Thoracic aorta (tissue), 2 donors: ENCODE data around the gene DPH7. TPM values are rescaled to one million over a fixed set of nuclear protein-coding genes. Genes with fewer than 3 reads are reported as not detected.
A peak's percentile ranks its signal among the peaks of the same experiment; 100 is the strongest.

ENCODE experiments used
- ATAC-seq: fragments of 150-250 bp; one replicate; pipeline ENCODE4 v1.8.0; 2017; ENCODE audit warnings: low read depth; ENCODE audit not compliant: insufficient number of reproducible peaks, low FRiP score
- DNase-seq: peaks from one replicate; pipeline ENCODE4 v3.0.0-alpha.2; 2020; ENCODE audit warnings: low spot score
- H3K27ac ChIP-seq, 2 donors: fragments of 200-600 bp; sonication (generic); 1 replicate in 1 of 2; 2 replicates in 1 of 2; pipeline ENCODE4 v1.5.1; 2016; ENCODE audit warnings: mild to moderate bottlenecking in 2 of 2, moderate library complexity in 2 of 2
- H3K27me3 ChIP-seq: fragments of 200-600 bp; sonication (generic); replicated peaks from 2 replicates; pipeline ENCODE4 v1.6.0; 2016; ENCODE audit warnings: mild to moderate bottlenecking; ENCODE audit not compliant: insufficient read depth
- H3K36me3 ChIP-seq: fragments of 200-600 bp; sonication (generic); one replicate; pipeline ENCODE4 v1.5.1; 2016
- H3K4me1 ChIP-seq, 2 donors: fragments of 200-600 bp; sonication (generic); 1 replicate in 1 of 2; 2 replicates in 1 of 2; pipeline versions ENCODE4 v1.5.1 to v1.6.0; 2016; ENCODE audit warnings: low read depth in 2 of 2, mild to moderate bottlenecking in 1 of 2; ENCODE audit not compliant: control insufficient read depth in 1 of 2
- H3K4me3 ChIP-seq: fragments of 200-600 bp; sonication (generic); 2 replicates; pipeline ENCODE4 v1.5.1; 2016; ENCODE audit warnings: mild to moderate bottlenecking
- H3K9me3 ChIP-seq: fragments of 200-600 bp; sonication (generic); 2 replicates; pipeline ENCODE4 v1.5.1; 2016
- CTCF ChIP-seq: fragments of 200-600 bp; sonication (generic); IDR thresholded peaks from one replicate; pipeline ENCODE4 v1.5.1; 2019; ENCODE audit warnings: antibody characterized with exemption
- total RNA-seq, 2 donors: library from RNA; depleted of rRNA; stranded (reverse); fragments of >200 nt; gene quantifications; one replicate each; pipeline versions ENCODE4 v1.1.0 to v1.2.3, GENCODE V29; 2016

Gene DPH7
- total RNA-seq, 2 donors from 2014 or later: 36.8 to 43.7 TPM

- peak; percentile 32 for DNase-seq
- no peaks in the 10 kb centered on the region for H3K36me3 ChIP-seq
- no peaks in the 10 kb centered on the region for H3K27me3 ChIP-seq
- H3K27ac ChIP-seq: peak overlapping the region; percentile 58 to 61
- peaks cover 16 to 46% of the 10 kb centered on the region in 2 donors for H3K4me1 ChIP-seq
- peak overlapping the region; percentile 2 for H3K4me3 ChIP-seq
- no peaks in the 10 kb centered on the region for H3K9me3 ChIP-seq
- no peak for TF ChIP-seq CTCF
- no peak for ATAC-seq
Observed at GRCh38 chr9:137547687-137548543, 30.8 kb downstream of the DPH7 start.

GRCh38 chr9:137545123-137545522 is 33.6 kb downstream of the DPH7 start:
- H3K4me3 ChIP-seq: no peak overlapping the region
- DNase-seq: peak; percentile 62
- H3K4me1 ChIP-seq: peaks cover 10 to 37% of the 10 kb centered on the region in 2 donors
- H3K9me3 ChIP-seq: no peaks in the 10 kb centered on the region
- no peak for TF ChIP-seq CTCF
- H3K27me3 ChIP-seq: no peaks in the 10 kb centered on the region
- peak overlapping the region; percentile 37 to 46 for H3K27ac ChIP-seq
- ATAC-seq: no peak
- H3K36me3 ChIP-seq: peaks cover 7% of the 10 kb centered on the region

- Histone ChIP-seq H3K27ac (no peak overlapping the region), H3K4me3 (no peak overlapping the region), H3K4me1 (peaks cover 5 to 28% of the 10 kb centered on the region in 2 donors), H3K9me3 (no peaks in the 10 kb centered on the region), H3K27me3 (no peaks in the 10 kb centered on the region), H3K36me3 (peaks cover 9% of the 10 kb centered on the region)
- no peak for TF ChIP-seq CTCF
- ATAC-seq (no peak), DNase-seq (no peak)
Observed at GRCh38 chr9:137544176-137544760, 34.5 kb downstream of the DPH7 start.

- TF ChIP-seq CTCF: no peak
- DNase-seq (no peak), ATAC-seq (no peak)
- Histone ChIP-seq H3K4me1 (peaks cover 0 to 20% of the 10 kb centered on the region in 2 donors), H3K36me3 (peaks cover 10% of the 10 kb centered on the region), H3K27ac (no peak overlapping the region), H3K9me3 (no peaks in the 10 kb centered on the region), H3K4me3 (no peak overlapping the region), H3K27me3 (no peaks in the 10 kb centered on the region)
Observed at GRCh38 chr9:137543237-137543963, 35.3 kb downstream of the DPH7 start.

- no peak for TF ChIP-seq CTCF
- Histone ChIP-seq H3K27ac (no peak overlapping the region), H3K9me3 (no peaks in the 10 kb centered on the region), H3K36me3 (peaks cover 10% of the 10 kb centered on the region), H3K27me3 (no peaks in the 10 kb centered on the region), H3K4me1 (peaks cover 0 to 11% of the 10 kb centered on the region in 2 donors), H3K4me3 (no peak overlapping the region)
- no peak for DNase-seq
- ATAC-seq: no peak
Observed at GRCh38 chr9:137542486-137542885, 36.2 kb downstream of the DPH7 start.
